Neutrophil (primary cell): ENCODE measurements around the gene ZNF268.

ENCODE experiments used
- H3K27ac ChIP-seq: fragments of 200-600 bp; sonication (generic); 2 replicates; pipeline ENCODE4 v1.5.1; 2016; ENCODE audit warnings: mild to moderate bottlenecking, moderate library complexity
- H3K27me3 ChIP-seq: fragments of 200-600 bp; sonication (generic); 2 replicates; pipeline ENCODE4 v1.6.0; 2016; ENCODE audit warnings: mild to moderate bottlenecking
- H3K36me3 ChIP-seq: fragments of 200-600 bp; sonication (generic); 2 replicates; pipeline ENCODE4 v1.5.1; 2017
- H3K4me1 ChIP-seq, 2 experiments: fragments of 200-600 bp in 1 of 2; sonication (generic) in 1 of 2; 1 replicate in 1 of 2; 2 replicates in 1 of 2; pipeline versions ENCODE4 v1.5.1 to v1.6.1; 2013 to 2016; ENCODE audit warnings: low read depth in 1 of 2, low read length in 1 of 2, mild to moderate bottlenecking in 1 of 2, moderate library complexity in 1 of 2; ENCODE audit not compliant: control insufficient read depth in 1 of 2, insufficient read depth in 1 of 2
- H3K4me3 ChIP-seq, 2 experiments: fragments of 200-600 bp in 1 of 2; sonication (generic) in 1 of 2; 1 replicate in 1 of 2; 2 replicates in 1 of 2; pipeline ENCODE4 v1.5.1; 2013 to 2016; ENCODE audit warnings: low read depth in 1 of 2, low read length in 1 of 2, mild to moderate bottlenecking in 1 of 2, moderate library complexity in 1 of 2
- H3K9me3 ChIP-seq: fragments of 200-600 bp; sonication (generic); 2 replicates; pipeline ENCODE4 v1.5.1; 2016
- CTCF ChIP-seq: fragments of 200-600 bp; sonication (generic); IDR thresholded peaks from 2 replicates; pipeline ENCODE4 v1.5.1; 2016; ENCODE audit warnings: antibody characterized with exemption

Gene ZNF268

GRCh38 chr12:133264173-133264572 is 82.9 kb downstream of the ZNF268 start:
- TF ChIP-seq CTCF: no peak

More at GRCh38 chr12:133264173-133264572, 82.9 kb downstream of the ZNF268 start:
- Histone ChIP-seq H3K4me3 (no peak overlapping the region), H3K4me1 (no peaks in the 10 kb centered on the region), H3K36me3 (no peaks in the 10 kb centered on the region), H3K27ac (no peak overlapping the region), H3K27me3 (no peaks in the 10 kb centered on the region), H3K9me3 (no peaks in the 10 kb centered on the region)
